IMR-90 (cell line): ENCODE results near the gene RIMKLA. TPM values are rescaled to one million over a fixed set of nuclear protein-coding genes. Genes with fewer than 3 reads are reported as not detected.

ENCODE experiments used
- ATAC-seq: fragments of 200-7000 bp; cut with Tn5 transposase; 2 replicates; pipeline ENCODE4 v1.9.1; 2020; ENCODE audit warnings: low read depth, mild to moderate bottlenecking, moderate library complexity
- BruUV-seq: library from RNA; stranded (reverse); fragments of 400-500 nt; replicated peaks from 2 replicates; lab custom pipeline; 2021; lab: Mats Ljungman, UMichigan
- CTCF ChIA-PET: fragments of 300-600 bp; formaldehyde crosslinking; extraction: SDS; loops from one replicate; lab custom pipeline; 2021; ENCODE audit warnings: antibody characterized with exemption; lab: Yijun Ruan, JAX
- POLR2A ChIA-PET: fragments of 300-600 bp; sonication (Branson Sonifier 250); formaldehyde crosslinking; loops from one replicate; lab custom pipeline; 2022; ENCODE audit warnings: antibody characterized with exemption; ENCODE audit not compliant: unreplicated experiment; lab: Charles Lee
- DNase-seq: peaks from one replicate; pipeline ENCODE4 v3.0.0; 2013
- H2AFZ ChIP-seq: replicated peaks from 2 replicates; pipeline ENCODE3; 2013; ENCODE audit warnings: low read length, mild to moderate bottlenecking; ENCODE audit not compliant: poor library complexity
- H2AK5ac ChIP-seq: 2 replicates; pipeline ENCODE4 v1.6.1; 2013; ENCODE audit warnings: low read depth, low read length, inconsistent platforms
- H2AK9ac ChIP-seq: replicated peaks from 2 replicates; pipeline ENCODE3; 2013; ENCODE audit warnings: mild to moderate bottlenecking, low read depth, low read length, moderate library complexity; ENCODE audit not compliant: poor library complexity
- H2BK120ac ChIP-seq: 2 replicates; pipeline ENCODE4 v1.6.1; 2013; ENCODE audit warnings: low read depth, low read length, inconsistent platforms
- H2BK15ac ChIP-seq: 3 replicates; pipeline ENCODE4 v1.6.1; 2013; ENCODE audit warnings: low read depth, low read length, inconsistent platforms
- H2BK20ac ChIP-seq: 2 replicates; pipeline ENCODE4 v1.6.1; 2013; ENCODE audit warnings: low read depth, mild to moderate bottlenecking, inconsistent platforms, low read length, moderate library complexity
- H2BK5ac ChIP-seq: 2 replicates; pipeline ENCODE4 v1.6.1; 2013; ENCODE audit warnings: mild to moderate bottlenecking, low read depth, low read length, inconsistent platforms; ENCODE audit not compliant: poor library complexity, severe bottlenecking
- H3K14ac ChIP-seq: replicated peaks from 2 replicates; pipeline ENCODE4 v1.6.1; 2013; ENCODE audit warnings: low read depth, low read length, inconsistent platforms
- H3K18ac ChIP-seq: 2 replicates; pipeline ENCODE4 v1.6.1; 2013; ENCODE audit warnings: low read depth, low read length, control low read depth
- H3K23ac ChIP-seq: 2 replicates; pipeline ENCODE4 v1.6.1; 2013; ENCODE audit warnings: low read depth, low read length, inconsistent platforms
- H3K27ac ChIP-seq: 2 replicates; pipeline ENCODE4 v1.5.1; 2013; ENCODE audit warnings: mild to moderate bottlenecking, control low read depth, low read length; ENCODE audit not compliant: insufficient read depth
- H3K27me3 ChIP-seq: 2 replicates; pipeline ENCODE4 v1.6.1; 2013; ENCODE audit warnings: low read length; ENCODE audit not compliant: control insufficient read depth, insufficient read depth
- H3K36me3 ChIP-seq: 2 replicates; pipeline ENCODE4 v1.6.1; 2013; ENCODE audit warnings: low read length, mixed read lengths; ENCODE audit not compliant: control insufficient read depth, insufficient read depth
- H3K4ac ChIP-seq: 2 replicates; pipeline ENCODE4 v1.6.1; 2013; ENCODE audit warnings: low read depth, low read length, inconsistent platforms
- H3K4me1 ChIP-seq: 2 replicates; pipeline ENCODE4 v1.6.1; 2013; ENCODE audit warnings: low read length, mixed read lengths; ENCODE audit not compliant: control insufficient read depth, insufficient read depth
- H3K4me2 ChIP-seq: 2 replicates; pipeline ENCODE4 v1.6.1; 2013; ENCODE audit warnings: low read depth, mild to moderate bottlenecking, control low read depth, low read length, moderate library complexity
- H3K4me3 ChIP-seq: 2 replicates; pipeline ENCODE4 v1.5.1; 2013; ENCODE audit warnings: low read depth, mild to moderate bottlenecking, control low read depth, low read length, moderate library complexity; ENCODE audit not compliant: insufficient read depth
- H3K56ac ChIP-seq: 2 replicates; pipeline ENCODE4 v1.6.1; 2013; ENCODE audit warnings: low read length, inconsistent platforms; ENCODE audit not compliant: insufficient read depth; ENCODE audit errors: extremely low read depth
- H3K79me1 ChIP-seq, 2 experiments: 2 replicates each; pipeline ENCODE4 v1.6.1; 2013; ENCODE audit warnings: low read length in 2 of 2, inconsistent platforms in 1 of 2, low read depth in 1 of 2
- H3K9ac ChIP-seq: 2 replicates; pipeline ENCODE4 v1.6.1; 2013; ENCODE audit warnings: low read depth, low read length, control low read depth
- H3K9me1 ChIP-seq: 2 replicates; pipeline ENCODE4 v1.6.1; 2013; ENCODE audit warnings: low read length, inconsistent platforms; ENCODE audit not compliant: insufficient read depth
- H3K9me3 ChIP-seq: 2 replicates; pipeline ENCODE4 v1.6.1; 2013; ENCODE audit warnings: low read length; ENCODE audit not compliant: control insufficient read depth, insufficient read depth
- H4K20me1 ChIP-seq: 2 replicates; pipeline ENCODE4 v1.6.1; 2013; ENCODE audit warnings: low read length, inconsistent platforms; ENCODE audit not compliant: insufficient read depth
- H4K5ac ChIP-seq: 2 replicates; pipeline ENCODE4 v1.6.1; 2013; ENCODE audit warnings: mild to moderate bottlenecking, low read depth, low read length, control low read depth
- H4K8ac ChIP-seq, 2 experiments: 2 replicates each; pipeline ENCODE4 v1.6.1; 2013; ENCODE audit warnings: low read depth in 2 of 2, low read length in 2 of 2, control low read depth in 1 of 2, inconsistent platforms in 1 of 2
- H4K91ac ChIP-seq: 2 replicates; pipeline ENCODE4 v1.6.1; 2013; ENCODE audit warnings: low read depth, low read length, inconsistent platforms; ENCODE audit not compliant: insufficient read depth
- BHLHE40 ChIP-seq: fragments of 150-350 bp; IDR thresholded peaks from 2 replicates; pipeline ENCODE4 v1.6.1; 2016; ENCODE audit warnings: mild to moderate bottlenecking, low read depth, low read length
- CEBPB ChIP-seq: IDR thresholded peaks from 2 replicates; pipeline ENCODE4 v1.6.1; 2012; ENCODE audit warnings: low read depth, low read length, improper control_type of control experiment
- CHD1 ChIP-seq: IDR thresholded peaks from 2 replicates; pipeline ENCODE4 v1.6.1; 2012; ENCODE audit warnings: low read depth, low read length, improper control_type of control experiment
- CTCF ChIP-seq: conservative IDR thresholded peaks from 2 replicates; pipeline ENCODE4 v1.5.1; 2012; ENCODE audit warnings: mild to moderate bottlenecking, low read depth, low read length, improper control_type of control experiment
- ELK1 ChIP-seq: fragments of 150-350 bp; IDR thresholded peaks from 2 replicates; pipeline ENCODE4 v1.6.1; 2016; ENCODE audit warnings: low read depth, mild to moderate bottlenecking, low read length, moderate library complexity, borderline replicate concordance
- FOS ChIP-seq: fragments of 150-350 bp; IDR thresholded peaks from 2 replicates; pipeline ENCODE4 v1.6.1; 2016; ENCODE audit warnings: low read depth, low read length
- MAFK ChIP-seq: IDR thresholded peaks from 2 replicates; pipeline ENCODE4 v1.6.1; 2012; ENCODE audit warnings: low read depth, low read length, improper control_type of control experiment
- MAZ ChIP-seq: IDR thresholded peaks from 2 replicates; pipeline ENCODE4 v1.6.1; 2012; ENCODE audit warnings: low read depth, mild to moderate bottlenecking, low read length, improper control_type of control experiment, moderate library complexity, borderline replicate concordance
- MXI1 ChIP-seq: IDR thresholded peaks from 2 replicates; pipeline ENCODE4 v1.6.1; 2012; ENCODE audit warnings: low read depth, mild to moderate bottlenecking, low read length, moderate library complexity, borderline replicate concordance
- NFE2L2 ChIP-seq: fragments of 150-350 bp; IDR thresholded peaks from 2 replicates; pipeline ENCODE4 v1.6.1; 2016; ENCODE audit warnings: low read depth, mild to moderate bottlenecking, low read length
- POLR2A ChIP-seq: IDR thresholded peaks from 2 replicates; pipeline ENCODE4 v1.6.1; 2012; ENCODE audit warnings: mild to moderate bottlenecking, low read depth, low read length
- RAD21 ChIP-seq: IDR thresholded peaks from 2 replicates; pipeline ENCODE4 v1.6.1; 2012; ENCODE audit warnings: low read length, improper control_type of control experiment
- RCOR1 ChIP-seq: IDR thresholded peaks from 2 replicates; pipeline ENCODE4 v1.6.1; 2012; ENCODE audit warnings: mild to moderate bottlenecking, low read length, improper control_type of control experiment; ENCODE audit not compliant: insufficient replicate concordance
- RFX5 ChIP-seq: IDR thresholded peaks from 2 replicates; pipeline ENCODE4 v1.8.0; 2012; ENCODE audit warnings: low read depth, mild to moderate bottlenecking, low read length, moderate library complexity
- SMC3 ChIP-seq: fragments of 150-350 bp; IDR thresholded peaks from 2 replicates; pipeline ENCODE4 v1.6.1; 2016; ENCODE audit warnings: low read depth, mild to moderate bottlenecking, antibody characterized with exemption, low read length, moderate library complexity
- USF2 ChIP-seq: fragments of 150-350 bp; IDR thresholded peaks from 2 replicates; pipeline ENCODE4 v1.6.1; 2017; ENCODE audit warnings: mild to moderate bottlenecking, antibody characterized with exemption, low read length, low read depth
- WGBS, 2 experiments: methylation state at CpG; one replicate each; pipeline versions ENCODE4 v1.1.5 to v1.1.7; 2013; ENCODE audit warnings: missing lambda C conversion rate in 2 of 2; ENCODE audit not compliant: insufficient read length in 1 of 2; ENCODE audit errors: extremely low coverage in 2 of 2; 5-methylcytosine and 5-hydroxymethylcytosine counted together
- dilution Hi-C: fragments of 300-500 bp; cut with HindIII; formaldehyde crosslinking; loops from one replicate; pipeline ENCODE4 v1.14.3; 2018; ENCODE audit warnings: low sequenced_read_pairs; ENCODE audit not compliant: unreplicated experiment
- in situ Hi-C: fragments of 300-500 bp; cut with MboI; formaldehyde crosslinking; loops from 3 replicates; pipeline ENCODE4 v1.14.3; 2019; ENCODE audit warnings: low sequenced_read_pairs, inconsistent platforms, mixed read lengths
- intact Hi-C: fragments of 100-400 bp; cut with micrococcal nuclease; formaldehyde crosslinking; loops from 2 replicates; pipeline ENCODE4 v1.10.0; 2022
- polyA plus RNA-seq, 3 experiments: library from polyadenylated mRNA; depleted of rRNA; stranded (reverse); fragments of >200 nt; gene quantifications; 2 replicates each; pipeline ENCODE4 v1.2.3, GENCODE V29; 2012; ENCODE audit warnings: low replicate concordance in 1 of 3
- total RNA-seq: library from RNA; depleted of rRNA; stranded (reverse); fragments of >200 nt; gene quantifications from 2 replicates; pipeline ENCODE4 v1.2.3, GENCODE V29; 2012

The RIMKLA gene
- total and polyA plus RNA-seq, 2 of the 4 experiments (the other 2 are of a cell fraction): not detected

GRCh38 chr1:42399315-42400100, 18.9 kb downstream of the RIMKLA start:
- H4K20me1 ChIP-seq: no peaks in the 10 kb centered on the region
- no peak overlapping the region for H3K4me3 ChIP-seq
- H2BK15ac ChIP-seq: no peak overlapping the region
- H3K4me1 ChIP-seq: no peaks in the 10 kb centered on the region
- no peak overlapping the region for H3K14ac ChIP-seq
- no peak overlapping the region for H3K4ac ChIP-seq
- H3K56ac ChIP-seq: no peak overlapping the region
- H4K91ac ChIP-seq: no peak overlapping the region
- in situ Hi-C loops (no loop called here), dilution Hi-C loops (no loop called here), intact Hi-C loops (no loop called here)
- H3K36me3 ChIP-seq: no peaks in the 10 kb centered on the region
- no peaks in the 10 kb centered on the region for H3K9me1 ChIP-seq
- H2AK5ac ChIP-seq: no peak overlapping the region
- no peak overlapping the region for H3K23ac ChIP-seq
- H2AK9ac ChIP-seq: no peak overlapping the region
- TF ChIP-seq MXI1 (no peak), USF2 (no peak), POLR2A (no peak), CEBPB (no peak), RAD21 (no peak), RCOR1 (no peak), FOS (no peak), ELK1 (no peak), SMC3 (no peak), CHD1 (no peak), CTCF (no peak), BHLHE40 (no peak), RFX5 (no peak), MAZ (no peak), NFE2L2 (no peak), MAFK (no peak)
- POLR2A ChIA-PET: no interaction called here
- H3K18ac ChIP-seq: no peak overlapping the region
- no peaks in the 10 kb centered on the region for H3K79me1 ChIP-seq
- H4K8ac ChIP-seq: no peak overlapping the region
- H2AFZ ChIP-seq: no peak overlapping the region
- H3K4me2 ChIP-seq: no peak overlapping the region
- DNase-seq (no peak), ATAC-seq (no peak)
- no peak overlapping the region for H3K27ac ChIP-seq
- WGBS, 2 experiments: 60% methylated on average over 2 of the region's 10 CpGs; no CpG with 5 or more reads in 1 of the 2 experiments
- H2BK20ac ChIP-seq: no peak overlapping the region
- BruUV-seq: no TSS peak
- no peak overlapping the region for H4K5ac ChIP-seq
- no peak overlapping the region for H3K9ac ChIP-seq
- no peak overlapping the region for H2BK120ac ChIP-seq
- H3K27me3 ChIP-seq: peaks cover 6% of the 10 kb centered on the region
- CTCF ChIA-PET: no interaction called here
- H2BK5ac ChIP-seq: no peak overlapping the region
- no peaks in the 10 kb centered on the region for H3K9me3 ChIP-seq
